ENCODE results near the gene CMTM2. TPM values are rescaled to one million over a fixed set of nuclear protein-coding genes. Genes with fewer than 3 reads are reported as not detected.
"Not testable (repeated sequence)": the region's sequence is repeated elsewhere in the genome, so short reads cannot be mapped to it uniquely, and the experiment has no call there.

The CMTM2 gene
- total RNA-seq, 3 donors from 2014 or later, result not detected

GRCh38 chr16:66585481-66586239, 6.4 kb downstream of the CMTM2 start:
- Mint-ChIP-seq H3K36me3 (ENCODE audit: insufficient read depth) (no peaks in the 10 kb centered on the region), H3K27me3 (ENCODE audit: low read depth) (peaks cover 3% of the 10 kb centered on the region), H3K9me3 (no peaks in the 10 kb centered on the region), H3K4me1 (ENCODE audit: low read depth) (peaks cover 27% of the 10 kb centered on the region), H3K4me3 (no peak overlapping the region)
- ATAC-seq (no peak), DNase-seq (no peak)

- no peaks in the 10 kb centered on the region for H3K36me3 Mint-ChIP-seq (ENCODE audit: insufficient read depth)
Measured at GRCh38 chr16:66587881-66588600, 8.8 kb downstream of the CMTM2 start.

DNA sequence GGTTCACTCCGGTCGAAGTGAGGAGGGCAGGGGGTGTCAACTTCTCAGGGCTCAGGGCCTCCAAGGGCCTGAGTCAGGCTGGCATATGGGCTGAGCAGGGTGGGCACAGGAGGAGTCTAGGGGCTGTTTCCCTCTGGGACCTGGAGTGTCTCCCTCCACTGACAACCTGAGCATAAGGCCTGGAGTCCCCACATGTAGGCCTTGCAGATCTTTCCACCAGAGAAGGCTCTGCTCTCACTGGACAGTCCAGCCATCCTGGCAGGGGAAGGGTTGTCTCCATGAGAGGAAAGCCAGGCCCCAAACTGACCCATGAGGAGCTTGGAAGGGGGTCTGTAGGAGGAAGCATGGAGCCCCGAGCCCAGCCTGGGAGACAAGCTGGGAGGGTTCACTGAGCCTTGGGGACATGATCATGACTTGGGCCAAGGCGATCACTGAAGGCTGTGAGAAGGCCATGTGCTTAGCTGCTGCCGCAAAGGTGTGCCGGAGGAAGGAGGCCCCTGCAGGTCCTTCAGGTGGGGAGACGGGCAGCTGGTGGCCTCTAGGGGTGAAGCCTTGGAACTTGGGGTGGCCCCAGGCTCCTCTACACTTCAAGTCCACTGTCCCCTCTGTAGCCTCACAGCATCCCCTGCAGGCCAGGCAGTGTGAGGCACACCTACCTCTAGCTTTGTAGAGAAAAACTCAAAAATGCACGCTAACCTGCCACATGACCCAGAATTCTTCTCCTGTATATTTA, 9.9 kb downstream of the CMTM2 start:
- H3K4me1 Mint-ChIP-seq (ENCODE audit: low read depth), result peaks cover 29% of the 10 kb centered on the region
- peak; percentile 57 for DNase-seq
- no peaks in the 10 kb centered on the region for H3K27me3 Mint-ChIP-seq (ENCODE audit: low read depth)
- no peaks in the 10 kb centered on the region for H3K9me3 Mint-ChIP-seq
- no peaks in the 10 kb centered on the region for H3K36me3 Mint-ChIP-seq (ENCODE audit: insufficient read depth)
- peak overlapping the region; percentile 81 for H3K4me3 Mint-ChIP-seq
- peak; percentile 76 to 82 for ATAC-seq

More at GRCh38 chr16:66587881-66588600, 8.8 kb downstream of the CMTM2 start:
- Mint-ChIP-seq H3K27me3 (ENCODE audit: low read depth) (no peaks in the 10 kb centered on the region), H3K4me3 (no peak overlapping the region), H3K9me3 (no peaks in the 10 kb centered on the region), H3K4me1 (ENCODE audit: low read depth) (peaks cover 29% of the 10 kb centered on the region)
- DNase-seq, result no peak
- ATAC-seq, result no peak

DNA sequence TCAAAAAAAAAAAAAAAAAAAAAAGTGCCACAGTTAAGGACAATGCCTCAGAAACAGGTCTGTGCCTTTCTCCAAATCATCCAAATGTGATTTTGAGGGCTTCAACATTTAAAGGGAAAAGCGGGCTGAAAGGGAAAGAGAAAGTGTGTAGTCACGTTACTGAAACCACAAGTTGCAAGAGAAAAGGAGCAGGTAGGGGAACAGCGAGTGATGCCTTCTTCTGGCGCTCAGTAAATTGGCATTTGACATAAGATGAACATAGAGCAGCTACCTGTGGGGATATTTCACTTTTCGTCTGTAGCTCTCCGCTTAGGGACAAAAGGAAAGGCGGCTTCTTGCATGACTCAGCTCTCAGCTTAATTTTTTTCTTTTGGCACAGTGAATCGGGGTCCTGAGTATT, 11.1 kb downstream of the CMTM2 start:
- DNase-seq (no peak), ATAC-seq (peak; percentile 67 to 71)
- Mint-ChIP-seq H3K9me3 (no peaks in the 10 kb centered on the region), H3K4me3 (peak overlapping the region; percentile 81), H3K36me3 (ENCODE audit: insufficient read depth) (no peaks in the 10 kb centered on the region), H3K27me3 (ENCODE audit: low read depth) (no peaks in the 10 kb centered on the region), H3K4me1 (ENCODE audit: low read depth) (peaks cover 29% of the 10 kb centered on the region)

- no peak overlapping the region for H3K4me3 Mint-ChIP-seq
- no peaks in the 10 kb centered on the region for H3K9me3 Mint-ChIP-seq
- H3K27me3 Mint-ChIP-seq (ENCODE audit: low read depth), result no peaks in the 10 kb centered on the region
- H3K4me1 Mint-ChIP-seq (ENCODE audit: low read depth), result peaks cover 29% of the 10 kb centered on the region
- H3K36me3 Mint-ChIP-seq (ENCODE audit: insufficient read depth), result no peaks in the 10 kb centered on the region
- DNase-seq (no peak), ATAC-seq (no peak)
Measured at GRCh38 chr16:66591018-66591417, 11.8 kb downstream of the CMTM2 start.

GRCh38 chr16:66592241-66592640, 13.0 kb downstream of the CMTM2 start:
- Mint-ChIP-seq H3K27me3 (ENCODE audit: low read depth) (no peaks in the 10 kb centered on the region), H3K9me3 (no peaks in the 10 kb centered on the region), H3K4me3 (no peak overlapping the region), H3K36me3 (ENCODE audit: insufficient read depth) (no peaks in the 10 kb centered on the region), H3K4me1 (ENCODE audit: low read depth) (peaks cover 31% of the 10 kb centered on the region)
- ATAC-seq, result no peak
- DNase-seq, result no peak

GRCh38 chr16:66592814-66593213, 13.6 kb downstream of the CMTM2 start:
- Mint-ChIP-seq H3K9me3 (no peaks in the 10 kb centered on the region), H3K27me3 (ENCODE audit: low read depth) (no peaks in the 10 kb centered on the region), H3K4me1 (ENCODE audit: low read depth) (peaks cover 32% of the 10 kb centered on the region), H3K36me3 (ENCODE audit: insufficient read depth) (no peaks in the 10 kb centered on the region), H3K4me3 (no peak overlapping the region)
- ATAC-seq, result no peak
- DNase-seq, result no peak

- no peak for ATAC-seq
- no peaks in the 10 kb centered on the region for H3K36me3 Mint-ChIP-seq (ENCODE audit: insufficient read depth)
- H3K27me3 Mint-ChIP-seq (ENCODE audit: low read depth), result no peaks in the 10 kb centered on the region
- H3K9me3 Mint-ChIP-seq, result no peaks in the 10 kb centered on the region
- DNase-seq, result no peak
- H3K4me3 Mint-ChIP-seq, result no peak overlapping the region
- peaks cover 28% of the 10 kb centered on the region for H3K4me1 Mint-ChIP-seq (ENCODE audit: low read depth)
Measured at GRCh38 chr16:66594739-66595138, 15.5 kb downstream of the CMTM2 start.

DNA sequence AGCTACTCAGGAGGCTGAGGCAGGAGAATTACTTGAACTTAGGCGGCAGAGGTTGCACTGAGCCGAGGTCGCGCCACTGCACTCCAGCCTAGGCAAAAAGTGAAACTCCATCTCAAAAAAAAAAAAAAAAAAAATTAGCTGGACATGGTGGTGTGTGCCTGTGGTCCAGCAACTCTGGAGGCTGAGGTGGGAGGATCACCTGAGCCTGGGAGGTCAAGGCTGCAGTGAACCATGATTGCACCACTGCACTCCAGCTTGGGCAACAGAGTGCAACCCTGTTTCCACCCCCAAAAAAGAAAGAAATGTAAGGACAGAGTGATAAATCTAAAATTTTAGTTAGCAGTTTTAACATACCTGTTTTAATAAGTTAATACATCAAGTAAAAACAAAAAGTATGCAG, 17.3 kb downstream of the CMTM2 start:
- not testable (repeated sequence) for H3K4me3 Mint-ChIP-seq; DNase-seq; ATAC-seq; H3K27me3 Mint-ChIP-seq (ENCODE audit: low read depth); H3K36me3 Mint-ChIP-seq (ENCODE audit: insufficient read depth); H3K9me3 Mint-ChIP-seq
- H3K4me1 Mint-ChIP-seq (ENCODE audit: low read depth), result peaks cover 23% of the 10 kb centered on the region

DNA sequence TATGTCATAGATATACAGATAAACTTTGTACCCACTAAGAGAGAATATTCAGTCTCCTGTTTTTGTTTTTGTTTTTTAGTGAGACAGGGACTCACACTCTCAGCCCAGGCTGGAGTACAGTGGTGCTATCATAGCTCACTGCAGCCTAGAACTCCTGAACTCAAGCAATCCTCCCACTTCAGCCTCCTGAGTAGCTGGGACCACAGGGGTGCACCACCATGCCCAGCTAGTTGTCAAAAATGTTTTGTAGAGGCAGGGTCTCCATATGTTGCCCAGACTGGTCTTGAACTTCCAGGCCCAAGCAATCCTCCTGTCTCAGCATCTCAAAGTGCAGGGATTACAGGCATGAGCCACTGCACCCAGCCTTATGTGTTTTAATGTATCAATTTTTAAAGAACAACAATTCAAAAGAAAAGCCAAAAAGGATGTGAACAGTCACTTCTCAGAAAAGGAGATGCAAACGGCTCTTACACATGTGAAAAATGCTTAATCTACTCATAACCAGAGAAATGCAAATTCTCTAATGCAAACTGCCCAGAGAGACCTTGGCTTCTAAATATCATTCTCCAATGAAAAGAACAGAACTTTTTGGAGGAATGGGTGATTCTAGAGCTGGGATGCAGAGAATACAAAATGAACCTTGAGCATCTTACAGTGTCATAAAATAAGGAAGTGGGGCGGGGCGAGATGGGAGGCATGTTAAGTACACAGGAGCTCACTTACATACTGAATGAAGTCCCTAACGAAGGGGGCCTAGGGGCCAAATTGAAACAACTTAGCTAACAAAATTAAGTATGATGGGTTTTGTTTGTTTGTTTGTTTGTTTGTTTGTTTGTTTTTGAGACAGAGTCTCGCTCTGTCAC, 18.0 kb downstream of the CMTM2 start:
- Mint-ChIP-seq H3K36me3 (ENCODE audit: insufficient read depth) (no peaks in the 10 kb centered on the region), H3K4me3 (no peak overlapping the region), H3K27me3 (ENCODE audit: low read depth) (no peaks in the 10 kb centered on the region), H3K4me1 (ENCODE audit: low read depth) (peaks cover 23% of the 10 kb centered on the region), H3K9me3 (peaks cover 4% of the 10 kb centered on the region)
- DNase-seq (no peak), ATAC-seq (peak; percentile 50 to 67)

- peaks cover 27% of the 10 kb centered on the region for H3K4me1 Mint-ChIP-seq (ENCODE audit: low read depth)
- DNase-seq, result no peak
- ATAC-seq, result peak; percentile 22 to 47
- H3K27me3 Mint-ChIP-seq (ENCODE audit: low read depth), result no peaks in the 10 kb centered on the region
- H3K4me3 Mint-ChIP-seq, result no peak overlapping the region
- H3K9me3 Mint-ChIP-seq, result peaks cover 4% of the 10 kb centered on the region
- no peaks in the 10 kb centered on the region for H3K36me3 Mint-ChIP-seq (ENCODE audit: insufficient read depth)
Measured at GRCh38 chr16:66598111-66598510, 18.8 kb downstream of the CMTM2 start.

- Mint-ChIP-seq H3K4me3 (no peak overlapping the region), H3K9me3 (peaks cover 4% of the 10 kb centered on the region), H3K36me3 (ENCODE audit: insufficient read depth) (no peaks in the 10 kb centered on the region), H3K4me1 (ENCODE audit: low read depth) (peaks cover 33% of the 10 kb centered on the region), H3K27me3 (ENCODE audit: low read depth) (no peaks in the 10 kb centered on the region)
- ATAC-seq (no peak), DNase-seq (no peak)
Measured at GRCh38 chr16:66599726-66600125, 20.5 kb downstream of the CMTM2 start.

DNA sequence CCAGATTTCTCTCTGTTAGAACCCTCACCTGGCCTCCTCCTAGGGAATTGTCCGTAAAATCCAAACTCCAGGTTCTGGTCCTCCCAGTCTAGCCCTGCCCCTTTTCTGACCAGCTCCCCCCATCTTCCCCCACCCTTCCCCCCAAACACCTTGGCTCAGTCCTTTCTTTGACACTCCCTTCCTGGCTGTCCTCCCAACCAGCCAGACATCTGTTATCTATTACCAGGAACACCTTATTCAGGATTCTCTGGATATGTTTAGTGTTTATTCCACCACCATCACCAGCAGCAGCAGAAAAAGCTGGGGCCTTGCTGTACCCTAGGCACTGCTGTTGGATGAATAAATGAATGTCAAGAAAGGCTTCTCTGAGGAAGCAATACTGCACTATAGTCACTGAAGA, 21.2 kb downstream of the CMTM2 start:
- H3K4me1 Mint-ChIP-seq (ENCODE audit: low read depth), result peaks cover 33% of the 10 kb centered on the region
- H3K36me3 Mint-ChIP-seq (ENCODE audit: insufficient read depth), result no peaks in the 10 kb centered on the region
- ATAC-seq (no peak), DNase-seq (no peak)
- no peaks in the 10 kb centered on the region for H3K27me3 Mint-ChIP-seq (ENCODE audit: low read depth)
- peaks cover 4% of the 10 kb centered on the region for H3K9me3 Mint-ChIP-seq
- H3K4me3 Mint-ChIP-seq, result no peak overlapping the region

DNA sequence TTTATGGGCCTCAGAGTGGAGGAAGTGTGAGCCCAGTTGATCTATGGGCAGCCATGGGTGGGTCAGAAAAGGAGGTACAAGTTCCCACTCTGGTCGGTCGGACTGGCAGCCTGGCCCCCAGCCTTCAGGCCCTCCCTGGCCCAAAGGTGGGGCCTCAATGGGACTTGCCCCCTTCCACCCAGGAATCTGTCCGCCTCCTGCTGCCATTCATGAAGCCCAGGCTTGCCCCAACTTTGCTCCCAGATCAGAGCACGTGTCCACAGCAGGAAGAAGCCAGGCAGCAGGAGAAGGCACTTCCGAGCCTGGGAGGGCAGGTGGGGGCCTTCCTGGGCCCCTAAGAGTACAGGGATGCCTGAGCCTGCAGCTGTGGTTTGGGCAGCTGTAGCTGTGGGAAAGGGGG, 22.2 kb downstream of the CMTM2 start:
- Mint-ChIP-seq H3K9me3 (peaks cover 4% of the 10 kb centered on the region), H3K27me3 (ENCODE audit: low read depth) (no peaks in the 10 kb centered on the region), H3K4me1 (ENCODE audit: low read depth) (peaks cover 41% of the 10 kb centered on the region), H3K36me3 (ENCODE audit: insufficient read depth) (no peaks in the 10 kb centered on the region), H3K4me3 (no peak overlapping the region)
- ATAC-seq (no peak), DNase-seq (no peak)

Data from activated T-cell treated with anti-CD3 and anti-CD28 coated beads, Interleukin-2, amount 50 U/mL, for 4 hours (primary cell).